Calu3 (cell line): Measurements from ENCODE around the gene DBX1. TPM values are rescaled to one million over a fixed set of nuclear protein-coding genes. Genes with fewer than 3 reads are reported as not detected.

ENCODE experiments used
- BruUV-seq: library from RNA; stranded (reverse); fragments of 400-500 nt; replicated peaks from 2 replicates; lab custom pipeline; 2021; lab: Mats Ljungman, UMichigan
- CTCF ChIA-PET: fragments of 300-600 bp; sonication (Branson Sonifier 250); formaldehyde crosslinking; loops from one replicate; lab custom pipeline; 2022; ENCODE audit warnings: antibody characterized with exemption; lab: Charles Lee
- DNase-seq: peaks from one replicate; pipeline ENCODE4 v3.0.0; 2022
- H3K27ac Mint-ChIP-seq: one replicate; pipeline ENCODE4 v1.8.0; 2022; ENCODE audit warnings: mixed read lengths; ENCODE audit not compliant: unreplicated experiment
- H3K27me3 Mint-ChIP-seq: one replicate; pipeline ENCODE4 v1.8.0; 2022; ENCODE audit warnings: mixed read lengths; ENCODE audit not compliant: unreplicated experiment
- H3K36me3 Mint-ChIP-seq: one replicate; pipeline ENCODE4 v1.8.0; 2022; ENCODE audit warnings: mild to moderate bottlenecking, moderate library complexity, mixed read lengths; ENCODE audit not compliant: insufficient read depth, unreplicated experiment
- H3K4me1 Mint-ChIP-seq: one replicate; pipeline ENCODE4 v1.8.0; 2022; ENCODE audit warnings: mild to moderate bottlenecking, low read depth, mixed read lengths; ENCODE audit not compliant: unreplicated experiment
- H3K4me3 Mint-ChIP-seq: one replicate; pipeline ENCODE4 v1.8.0; 2022; ENCODE audit warnings: mild to moderate bottlenecking, low read depth, moderate library complexity, mixed read lengths; ENCODE audit not compliant: unreplicated experiment
- H3K9me3 Mint-ChIP-seq: one replicate; pipeline ENCODE4 v1.8.0; 2022; ENCODE audit warnings: low read depth, mixed read lengths; ENCODE audit not compliant: unreplicated experiment
- CTCF ChIP-seq: fragments of 200-600 bp; IDR thresholded peaks from one replicate; pipeline ENCODE4 v1.8.0; 2022; ENCODE audit warnings: antibody characterized with exemption; ENCODE audit not compliant: unreplicated experiment
- intact Hi-C: fragments of 100-400 bp; cut with micrococcal nuclease; formaldehyde crosslinking; loops from one replicate; pipeline ENCODE4 v1.10.0; 2022; ENCODE audit not compliant: unreplicated experiment
- total RNA-seq: library from RNA; stranded (reverse); gene quantifications from 2 replicates; pipeline ENCODE4 v1.2.3, GENCODE V29; 2022

Gene DBX1
- total RNA-seq, 1 experiment from 2014 or later, result not detected

- H3K27ac Mint-ChIP-seq, result no peak overlapping the region
- peaks cover 12% of the 10 kb centered on the region for H3K36me3 Mint-ChIP-seq
- CTCF ChIA-PET, result no interaction called here
- H3K4me1 Mint-ChIP-seq, result no peaks in the 10 kb centered on the region
- DNase-seq, result no peak
- no TSS peak for BruUV-seq
- H3K27me3 Mint-ChIP-seq, result no peaks in the 10 kb centered on the region
- no peak for TF ChIP-seq CTCF
- no peaks in the 10 kb centered on the region for H3K9me3 Mint-ChIP-seq
- intact Hi-C loops, result no loop called here
- H3K4me3 Mint-ChIP-seq, result no peak overlapping the region
These were observed 41.0 kb downstream of the DBX1 start for GRCh38 chr11:20119315-20119714.

- CTCF ChIA-PET, result interaction anchor here (1.2 kb wide), 1 partner anchor 10 kb away, joined by 4 read pairs; no protein-coding TSS in a partner anchor
- H3K27ac Mint-ChIP-seq, result no peak overlapping the region
- no TSS peak for BruUV-seq
- DNase-seq, result no peak
- no peaks in the 10 kb centered on the region for H3K27me3 Mint-ChIP-seq
- no peak for TF ChIP-seq CTCF
- peaks cover 13% of the 10 kb centered on the region for H3K36me3 Mint-ChIP-seq
- H3K4me3 Mint-ChIP-seq, result no peak overlapping the region
- H3K9me3 Mint-ChIP-seq, result no peaks in the 10 kb centered on the region
- intact Hi-C loops, result no loop called here
- peaks cover 3% of the 10 kb centered on the region for H3K4me1 Mint-ChIP-seq
These were observed 42.1 kb downstream of the DBX1 start for GRCh38 chr11:20118209-20118608.

- no peak for TF ChIP-seq CTCF
- no TSS peak for BruUV-seq
- Mint-ChIP-seq H3K4me3 (no peak overlapping the region), H3K9me3 (no peaks in the 10 kb centered on the region), H3K4me1 (peaks cover 12% of the 10 kb centered on the region), H3K27ac (no peak overlapping the region), H3K36me3 (peaks cover 22% of the 10 kb centered on the region), H3K27me3 (no peaks in the 10 kb centered on the region)
- DNase-seq, result no peak
- CTCF ChIA-PET, result interaction anchor here (1.2 kb wide), 1 partner anchor 11 kb away, joined by 4 read pairs; no protein-coding TSS in a partner anchor
- intact Hi-C loops, result no loop called here
These were observed 43.0 kb downstream of the DBX1 start for GRCh38 chr11:20117291-20117690.

- Mint-ChIP-seq H3K27ac (no peak overlapping the region), H3K27me3 (no peaks in the 10 kb centered on the region), H3K36me3 (peaks cover 25% of the 10 kb centered on the region)
These were observed 43.5 kb downstream of the DBX1 start for GRCh38 chr11:20116825-20117224.

More at GRCh38 chr11:20116825-20117224, 43.5 kb downstream of the DBX1 start:
- Mint-ChIP-seq H3K9me3 (no peaks in the 10 kb centered on the region), H3K4me3 (no peak overlapping the region), H3K4me1 (peaks cover 17% of the 10 kb centered on the region)
- no peak for TF ChIP-seq CTCF
- CTCF ChIA-PET, result no interaction called here
- DNase-seq, result no peak
- intact Hi-C loops, result no loop called here
- no TSS peak for BruUV-seq
